GM19025 (cell line): ENCODE data around the gene SRY.
"Not testable (repeated sequence)": the region's sequence is repeated elsewhere in the genome, so short reads cannot be mapped to it uniquely, and the experiment has no call there.

ENCODE experiments used
- ATAC-seq: cut with Tn5 transposase; IDR thresholded peaks from one replicate; pipeline ENCODE4 v1.9.1; 2021; ENCODE audit warnings: mild to moderate bottlenecking, low read depth, moderate library complexity; ENCODE audit not compliant: unreplicated experiment

SRY gene

GRCh38 chrY:2787600-2787999 is at the start of gene SRY:
TSS of gene SRY (minus strand) at chrY:2787682. CDS start at chrY:2787603, 79 bp downstream.
- ATAC-seq, result no peak

GRCh38 chrY:2837078-2837477 is 49.6 kb upstream of the SRY start:
- no peak for ATAC-seq

GRCh38 chrY:2835230-2835629 is 47.7 kb upstream of the SRY start:
- ATAC-seq, result no peak

GRCh38 chrY:2828497-2828896 is 41.0 kb upstream of the SRY start:
- ATAC-seq, result no peak

- ATAC-seq, result no peak
These were observed 37.0 kb upstream of the SRY start for GRCh38 chrY:2824471-2824870.

GRCh38 chrY:2817146-2817896 is 29.8 kb upstream of the SRY start:
- not testable (repeated sequence) for ATAC-seq

- ATAC-seq, result no peak
These were observed 12.8 kb upstream of the SRY start for GRCh38 chrY:2800246-2800645.

- no peak for ATAC-seq
These were observed 10.5 kb upstream of the SRY start for GRCh38 chrY:2797991-2798390.

- ATAC-seq, result no peak
These were observed 9.6 kb upstream of the SRY start for GRCh38 chrY:2796977-2797523.

GRCh38 chrY:2789756-2790155 is 2.3 kb upstream of the SRY start:
- ATAC-seq, result no peak

- no peak for ATAC-seq
These were observed 488 bp downstream of the SRY start for GRCh38 chrY:2786876-2787512.
